Left lung (tissue), 10 donors: ENCODE data around the gene THUMPD1. TPM values are rescaled to one million over a fixed set of nuclear protein-coding genes. Genes with fewer than 3 reads are reported as not detected.
"Not testable (repeated sequence)": the region's sequence is repeated elsewhere in the genome, so short reads cannot be mapped to it uniquely, and the experiment has no call there.

Experiments used
- ATAC-seq: fragments of 200-7000 bp; cut with Tn5 transposase; one replicate; pipeline ENCODE4 v1.9.1; 2020; ENCODE audit warnings: moderate library complexity
- DNase-seq, 4 donors: peaks; one replicate each; pipeline ENCODE4 v3.0.0-alpha.2; 2013 to 2020
- H3K27ac ChIP-seq, 2 donors: fragments of 200-600 bp; sonication (generic) in 1 of 2; one replicate each; pipeline versions ENCODE4 v1.5.0 to v1.8.0; 2020 to 2021
- H3K27me3 ChIP-seq, 2 donors: fragments of 200-600 bp; sonication (generic) in 1 of 2; one replicate each; pipeline versions ENCODE4 v1.5.0 to v1.8.0; 2020 to 2021
- H3K36me3 ChIP-seq, 2 donors: fragments of 200-600 bp; sonication (generic) in 1 of 2; one replicate each; pipeline versions ENCODE4 v1.5.0 to v1.8.0; 2020 to 2021
- H3K4me1 ChIP-seq, 2 donors: fragments of 200-600 bp; one replicate each; pipeline ENCODE4 v1.8.0; 2021
- H3K4me3 ChIP-seq, 2 donors: fragments of 200-600 bp; sonication (generic) in 1 of 2; one replicate each; pipeline versions ENCODE4 v1.5.0 to v1.8.0; 2020 to 2021; ENCODE audit warnings: mild to moderate bottlenecking in 1 of 2
- H3K9me3 ChIP-seq, 2 donors: fragments of 200-600 bp; sonication (generic) in 1 of 2; one replicate each; pipeline versions ENCODE4 v1.5.0 to v1.8.0; 2020 to 2021
- CTCF ChIP-seq, 2 donors: fragments of 200-600 bp; sonication (generic) in 1 of 2; IDR thresholded peaks; one replicate each; pipeline versions ENCODE4 v1.5.0 to v1.8.0; 2021; ENCODE audit warnings: antibody characterized with exemption in 2 of 2
- intact Hi-C, 2 donors: fragments of 100-400 bp; cut with DNase I; formaldehyde crosslinking; loops; one replicate each; pipeline versions ENCODE4 v1.11.2 to v1.14.2; 2022
- polyA plus RNA-seq, 6 donors: library from polyadenylated mRNA; unstranded; fragments of 120-200 nt; gene quantifications; one replicate each; pipeline ENCODE4 v1.2.1, GENCODE V29; 2013; ENCODE audit not compliant: insufficient read length in 6 of 6
- total RNA-seq, 2 donors: library from RNA; stranded (reverse); fragmentation: NEBNext Ultra II Directional; extraction: Animal tissue kit (Norgen Biotek cat#: 25700); gene quantifications; one replicate each; pipeline ENCODE4 v1.2.1, GENCODE V29; 2021
- donor health status: DM: no; HTN: yes; CAD: no.
- donor health status: DM: no; HTN: no; CAD: no.

Gene THUMPD1
- total and polyA plus RNA-seq, 8 donors, result 31.0 to 87.8 (median 75.3) TPM

GRCh38 chr16:20767577-20767976 is 26.0 kb upstream of the THUMPD1 start:
- Histone ChIP-seq H3K9me3 (no peaks in the 10 kb centered on the region), H3K4me3 (no peak overlapping the region), H3K27me3 (no peaks in the 10 kb centered on the region), H3K4me1 (peaks cover 0 to 3% of the 10 kb centered on the region in 2 donors), H3K27ac (no peak overlapping the region), H3K36me3 (no peaks in the 10 kb centered on the region)
- no peak for ATAC-seq
- intact Hi-C loops, result no loop called here
- no peak for DNase-seq
- TF ChIP-seq CTCF (IDR thresholded peaks at IDR 0.05), result no peak

GRCh38 chr16:20766294-20766693 is 24.7 kb upstream of the THUMPD1 start:
- no peaks in the 10 kb centered on the region for H3K9me3 ChIP-seq
- no peak for DNase-seq
- intact Hi-C loops, result no loop called here
- no peak overlapping the region for H3K27ac ChIP-seq
- H3K36me3 ChIP-seq, result no peaks in the 10 kb centered on the region
- H3K4me1 ChIP-seq, result peaks cover 0 to 3% of the 10 kb centered on the region in 2 donors
- H3K4me3 ChIP-seq, result no peak overlapping the region
- no peaks in the 10 kb centered on the region for H3K27me3 ChIP-seq
- TF ChIP-seq CTCF (IDR thresholded peaks at IDR 0.05), result no peak
- ATAC-seq, result no peak

GRCh38 chr16:20765732-20766131 is 24.1 kb upstream of the THUMPD1 start:
- intact Hi-C loops, result no loop called here
- no peak overlapping the region for H3K27ac ChIP-seq
- peaks cover 0 to 3% of the 10 kb centered on the region in 2 donors for H3K4me1 ChIP-seq
- no peaks in the 10 kb centered on the region for H3K9me3 ChIP-seq
- no peaks in the 10 kb centered on the region for H3K36me3 ChIP-seq
- no peaks in the 10 kb centered on the region for H3K27me3 ChIP-seq
- ATAC-seq (no peak), DNase-seq (no peak)
- no peak for TF ChIP-seq CTCF (IDR thresholded peaks at IDR 0.05)
- no peak overlapping the region for H3K4me3 ChIP-seq

- peak overlapping the region; percentile 81 to 88 for H3K27ac ChIP-seq
Observed at GRCh38 chr16:20764448-20764847, 22.8 kb upstream of the THUMPD1 start.

GRCh38 chr16:20763461-20764232 is 22.0 kb upstream of the THUMPD1 start, which contains the start of gene ACSM3:
TSS of gene ACSM3 (plus strand) at chr16:20764014. CDS start at chr16:20770035, 6,021 bp downstream.
- Histone ChIP-seq H3K4me3 (peak within 1 kb of the TSS; percentile 24 to 41), H3K36me3 (no peaks in the 10 kb centered on the region), H3K9me3 (no peaks in the 10 kb centered on the region), H3K27ac (peak within 1 kb of the TSS; percentile 81 to 88), H3K27me3 (no peaks in the 10 kb centered on the region), H3K4me1 (peaks cover 0 to 3% of the 10 kb centered on the region in 2 donors)
- intact Hi-C loops, result no loop called here
- ATAC-seq (peak; percentile 99), DNase-seq (peak in 3 of 4 donors; percentile 55 to 87 (median 81))
- no peak for TF ChIP-seq CTCF (IDR thresholded peaks at IDR 0.05)

More at GRCh38 chr16:20764448-20764847, 22.8 kb upstream of the THUMPD1 start:
- H3K4me1 ChIP-seq, H3K36me3 ChIP-seq, H3K27me3 ChIP-seq, H3K9me3 ChIP-seq, intact Hi-C loops: not testable (repeated sequence)
- peak in 1 of 4 donors; percentile 40 for DNase-seq
- ATAC-seq, result peak; percentile 63
- peak overlapping the region in 1 of 2 donors; percentile 2 for H3K4me3 ChIP-seq
